ENCODE measurements around the gene FIG4. TPM values are rescaled to one million over a fixed set of nuclear protein-coding genes. Genes with fewer than 3 reads are reported as not detected.

Gene FIG4
- total RNA-seq, 1 donor from 2014 or later: 15.6 TPM

DNA sequence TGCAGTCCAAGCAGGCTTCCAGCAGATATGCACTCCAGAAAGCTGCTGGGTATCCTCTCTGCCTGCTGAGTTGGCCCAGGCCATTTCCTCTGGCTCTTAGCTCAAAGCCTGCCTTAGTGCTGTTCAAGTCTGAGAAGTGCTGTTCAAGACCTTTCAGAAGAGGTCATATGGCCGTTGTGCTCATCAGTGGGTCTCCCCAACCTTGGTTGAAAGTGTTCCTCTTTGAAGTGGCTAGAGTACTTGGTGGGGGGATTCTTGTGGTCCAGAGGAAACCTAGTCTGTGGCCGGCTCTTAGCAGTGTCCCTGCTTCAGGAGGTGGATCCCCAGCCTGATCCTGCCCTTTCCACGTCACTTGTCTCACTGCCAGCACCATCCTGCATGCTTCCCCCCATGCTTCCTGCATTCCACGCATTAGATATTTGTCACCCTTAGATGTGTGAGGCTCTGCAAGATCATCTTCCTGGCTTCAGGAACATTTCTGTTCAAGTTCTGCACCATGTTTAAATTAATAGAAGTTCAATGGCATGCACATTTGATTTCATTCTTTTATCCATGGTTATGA is 105.0 kb downstream of the FIG4 start:
- Histone ChIP-seq H3K4me3 (ENCODE audit: low read depth, low read length) (no peak overlapping the region), H3K36me3 (ENCODE audit: control insufficient read depth, insufficient read depth, low read length) (no peaks in the 10 kb centered on the region), H3K27me3 (ENCODE audit: control insufficient read depth, insufficient read depth, low read length) (no peaks in the 10 kb centered on the region)
- no peak for DNase-seq (ENCODE audit: low read depth)
- TF ChIP-seq, protein P1, sequence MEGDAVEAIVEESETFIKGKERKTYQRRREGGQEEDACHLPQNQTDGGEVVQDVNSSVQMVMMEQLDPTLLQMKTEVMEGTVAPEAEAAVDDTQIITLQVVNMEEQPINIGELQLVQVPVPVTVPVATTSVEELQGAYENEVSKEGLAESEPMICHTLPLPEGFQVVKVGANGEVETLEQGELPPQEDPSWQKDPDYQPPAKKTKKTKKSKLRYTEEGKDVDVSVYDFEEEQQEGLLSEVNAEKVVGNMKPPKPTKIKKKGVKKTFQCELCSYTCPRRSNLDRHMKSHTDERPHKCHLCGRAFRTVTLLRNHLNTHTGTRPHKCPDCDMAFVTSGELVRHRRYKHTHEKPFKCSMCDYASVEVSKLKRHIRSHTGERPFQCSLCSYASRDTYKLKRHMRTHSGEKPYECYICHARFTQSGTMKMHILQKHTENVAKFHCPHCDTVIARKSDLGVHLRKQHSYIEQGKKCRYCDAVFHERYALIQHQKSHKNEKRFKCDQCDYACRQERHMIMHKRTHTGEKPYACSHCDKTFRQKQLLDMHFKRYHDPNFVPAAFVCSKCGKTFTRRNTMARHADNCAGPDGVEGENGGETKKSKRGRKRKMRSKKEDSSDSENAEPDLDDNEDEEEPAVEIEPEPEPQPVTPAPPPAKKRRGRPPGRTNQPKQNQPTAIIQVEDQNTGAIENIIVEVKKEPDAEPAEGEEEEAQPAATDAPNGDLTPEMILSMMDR (IDR thresholded peaks at IDR 0.05; ENCODE audit: insufficient read depth, low read length, poor library complexity, severe bottlenecking): no peak

DNA sequence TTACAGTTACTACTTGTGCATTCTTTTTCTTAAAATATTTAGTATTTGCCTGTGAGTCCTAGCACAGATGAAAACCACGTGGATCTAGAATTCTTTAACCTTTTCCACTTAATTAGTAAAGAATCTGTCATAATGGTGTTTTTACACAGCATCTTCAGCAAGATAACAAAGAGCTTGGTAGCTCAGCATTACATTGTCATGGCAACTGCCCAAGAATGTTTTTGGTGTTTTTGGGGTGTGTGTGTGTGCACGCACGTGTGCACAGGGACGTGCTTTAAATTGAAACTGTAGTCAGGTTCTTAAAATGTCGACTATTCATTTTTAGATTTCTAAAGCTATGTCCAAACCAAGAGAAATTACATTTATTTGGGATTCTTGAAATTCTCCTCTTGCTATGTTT is 108.0 kb downstream of the FIG4 start:
- TF ChIP-seq, protein P1 (IDR thresholded peaks at IDR 0.05; ENCODE audit: insufficient read depth, low read length, poor library complexity, severe bottlenecking): no peak
- Histone ChIP-seq H3K36me3 (ENCODE audit: control insufficient read depth, insufficient read depth, low read length) (no peaks in the 10 kb centered on the region), H3K27me3 (ENCODE audit: control insufficient read depth, insufficient read depth, low read length) (no peaks in the 10 kb centered on the region), H3K4me3 (ENCODE audit: low read depth, low read length) (no peak overlapping the region)
- no peak for DNase-seq (ENCODE audit: low read depth)

DNA sequence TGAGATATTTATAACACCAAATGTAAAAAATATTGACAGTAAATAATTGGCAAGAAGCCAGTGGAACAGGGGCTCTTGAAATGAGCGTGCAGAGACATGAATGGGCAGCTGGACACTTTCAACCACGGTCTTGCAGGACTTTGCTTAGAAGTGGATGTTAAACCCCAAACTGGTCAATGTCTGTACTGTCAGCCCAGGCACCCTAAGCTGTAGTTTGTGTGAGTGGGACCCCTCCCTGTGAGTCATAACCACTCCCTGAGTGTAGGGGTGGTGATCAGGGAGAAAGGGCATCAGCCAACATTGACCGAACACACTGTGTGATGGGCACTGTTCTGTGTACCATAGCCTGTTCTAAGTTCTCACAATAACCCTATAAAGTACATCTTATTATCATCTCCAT is 108.6 kb downstream of the FIG4 start:
- DNase-seq (ENCODE audit: low read depth): no peak
- TF ChIP-seq, protein P1 (IDR thresholded peaks at IDR 0.05; ENCODE audit: insufficient read depth, low read length, poor library complexity, severe bottlenecking): no peak
- Histone ChIP-seq H3K27me3 (ENCODE audit: control insufficient read depth, insufficient read depth, low read length) (no peaks in the 10 kb centered on the region), H3K36me3 (ENCODE audit: control insufficient read depth, insufficient read depth, low read length) (no peaks in the 10 kb centered on the region), H3K4me3 (ENCODE audit: low read depth, low read length) (no peak overlapping the region)

DNA sequence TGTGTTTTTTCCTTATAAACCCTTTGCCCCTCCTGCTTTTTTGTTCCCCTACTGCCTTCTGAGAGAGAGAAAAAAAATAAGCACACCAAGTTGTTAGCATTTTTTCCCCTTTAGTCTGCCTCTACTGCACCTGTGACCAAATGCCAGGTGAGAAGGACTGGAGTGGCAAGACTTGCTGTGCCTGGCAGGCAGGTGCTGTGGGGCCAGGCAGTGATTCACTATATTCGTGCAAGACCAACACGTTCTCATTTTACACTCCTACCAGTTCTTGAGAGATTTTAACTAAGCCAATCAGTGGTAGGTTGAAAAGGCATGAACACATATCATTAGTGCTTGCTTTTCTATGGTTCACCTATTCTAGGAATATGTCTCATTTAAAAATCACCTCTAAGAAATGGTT is 109.7 kb downstream of the FIG4 start:
- TF ChIP-seq, protein P1 (IDR thresholded peaks at IDR 0.05; ENCODE audit: insufficient read depth, low read length, poor library complexity, severe bottlenecking): no peak
- DNase-seq (ENCODE audit: low read depth): no peak
- Histone ChIP-seq H3K4me3 (ENCODE audit: low read depth, low read length) (no peak overlapping the region), H3K36me3 (ENCODE audit: control insufficient read depth, insufficient read depth, low read length) (no peaks in the 10 kb centered on the region), H3K27me3 (ENCODE audit: control insufficient read depth, insufficient read depth, low read length) (no peaks in the 10 kb centered on the region)

DNA sequence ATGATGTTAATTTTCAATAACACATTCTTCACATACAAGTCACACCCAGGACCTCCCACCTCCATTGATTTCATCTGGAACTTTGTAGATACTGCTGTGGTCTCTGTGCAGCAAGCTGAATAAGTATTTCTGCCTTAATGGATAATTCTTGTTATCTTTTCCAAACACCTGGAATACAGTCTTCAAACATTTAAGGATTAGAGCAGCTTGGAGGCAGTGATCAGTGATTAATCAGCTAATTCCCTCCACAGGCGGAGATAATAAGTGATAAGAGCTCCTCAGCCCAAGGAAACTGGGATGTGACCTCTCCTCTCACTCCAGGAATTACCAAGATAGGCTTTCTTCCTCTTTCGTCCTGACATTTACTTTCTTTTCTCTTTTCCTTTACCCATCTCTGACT is 110.7 kb downstream of the FIG4 start:
- Histone ChIP-seq H3K4me3 (ENCODE audit: low read depth, low read length) (no peak overlapping the region), H3K27me3 (ENCODE audit: control insufficient read depth, insufficient read depth, low read length) (no peaks in the 10 kb centered on the region), H3K36me3 (ENCODE audit: control insufficient read depth, insufficient read depth, low read length) (no peaks in the 10 kb centered on the region)
- no peak for DNase-seq (ENCODE audit: low read depth)
- TF ChIP-seq, protein P1 (IDR thresholded peaks at IDR 0.05; ENCODE audit: insufficient read depth, low read length, poor library complexity, severe bottlenecking): no peak

DNA sequence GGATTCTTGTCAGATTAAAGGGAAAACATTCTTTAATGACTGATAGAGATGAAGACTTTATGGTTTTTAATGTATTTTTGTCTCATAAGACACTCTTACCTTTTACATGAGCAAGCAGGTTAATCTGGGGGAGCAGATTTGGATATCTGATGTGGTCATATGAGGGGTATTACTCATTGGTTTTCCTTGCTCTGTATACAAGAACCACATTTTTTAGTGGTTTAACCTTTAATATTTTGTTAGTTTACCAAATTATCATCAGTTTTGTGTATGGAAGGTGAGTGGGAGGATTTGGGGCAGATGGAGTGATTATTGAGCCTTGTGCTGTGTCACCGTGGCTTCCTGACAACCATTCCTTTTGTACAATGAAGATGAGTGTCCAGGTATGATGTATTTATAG is 112.9 kb downstream of the FIG4 start:
- Histone ChIP-seq H3K36me3 (ENCODE audit: control insufficient read depth, insufficient read depth, low read length) (no peaks in the 10 kb centered on the region), H3K4me3 (ENCODE audit: low read depth, low read length) (no peak overlapping the region), H3K27me3 (ENCODE audit: control insufficient read depth, insufficient read depth, low read length) (no peaks in the 10 kb centered on the region)
- DNase-seq (ENCODE audit: low read depth): no peak
- TF ChIP-seq, protein P1 (IDR thresholded peaks at IDR 0.05; ENCODE audit: insufficient read depth, low read length, poor library complexity, severe bottlenecking): no peak

All from kidney epithelial cell (primary cell).